GM18868 (cell line): Measurements from ENCODE around the gene CAPSL.
"Not testable (repeated sequence)": the region's sequence is repeated elsewhere in the genome, so short reads cannot be mapped to it uniquely, and the experiment has no call there.

Experiments used
- ATAC-seq: cut with Tn5 transposase; IDR thresholded peaks from one replicate; pipeline ENCODE4 v1.9.1; 2021; ENCODE audit warnings: mild to moderate bottlenecking, moderate library complexity; ENCODE audit not compliant: unreplicated experiment

CAPSL gene

DNA sequence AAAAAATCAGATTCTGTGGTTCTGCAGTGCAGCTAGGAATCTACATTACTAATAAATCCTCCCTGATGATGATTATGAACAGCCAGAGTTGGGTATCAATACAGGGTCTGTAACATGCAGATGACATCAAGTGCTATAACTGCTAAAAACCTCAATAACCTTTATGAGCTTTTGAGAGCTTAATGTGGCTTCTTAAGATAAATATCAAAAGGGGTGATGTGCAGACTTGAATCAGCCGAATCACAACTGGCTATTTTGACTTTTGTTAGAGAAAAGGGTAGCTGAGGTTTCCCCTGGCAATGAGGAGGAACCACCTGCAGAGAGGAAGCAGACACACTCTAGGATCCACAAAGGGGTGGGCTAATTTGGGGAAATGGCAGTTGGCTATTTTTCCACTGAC lies 30.2 kb downstream of the CAPSL start:
- no peak for ATAC-seq

DNA sequence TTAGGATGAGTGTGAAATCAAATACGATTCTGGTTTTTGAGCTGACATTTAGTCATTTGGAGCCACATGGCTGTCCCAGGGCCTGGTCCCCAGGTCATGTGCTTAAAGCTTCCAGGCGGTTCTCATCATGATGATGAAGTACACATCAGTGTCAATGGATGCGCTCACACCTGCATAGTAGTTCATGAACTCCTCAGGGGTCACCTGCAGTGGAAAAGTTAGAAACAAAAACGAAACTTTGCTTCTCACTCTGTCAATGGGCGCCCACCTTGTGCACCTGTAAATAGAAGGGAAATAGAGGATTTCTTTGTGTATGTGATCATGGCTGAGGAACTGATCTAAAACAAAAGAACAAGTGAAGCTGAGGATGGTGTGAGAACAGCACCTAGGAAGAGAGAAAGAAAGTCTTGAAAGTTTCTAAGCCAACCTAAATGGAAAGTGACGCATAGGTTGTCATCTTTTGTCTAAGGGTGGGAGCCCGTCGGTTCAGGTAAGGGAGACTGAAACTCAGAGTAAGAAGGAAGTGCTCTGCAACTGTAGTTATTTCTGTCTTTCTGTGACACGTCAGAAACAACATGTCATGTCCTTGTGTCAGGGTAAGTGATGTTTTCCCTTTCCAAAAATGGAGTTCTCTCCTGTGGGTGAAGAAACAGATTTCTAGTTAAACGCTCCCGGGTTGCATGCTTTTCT lies 33.8 kb downstream of the CAPSL start:
- ATAC-seq: peak; percentile 71

DNA sequence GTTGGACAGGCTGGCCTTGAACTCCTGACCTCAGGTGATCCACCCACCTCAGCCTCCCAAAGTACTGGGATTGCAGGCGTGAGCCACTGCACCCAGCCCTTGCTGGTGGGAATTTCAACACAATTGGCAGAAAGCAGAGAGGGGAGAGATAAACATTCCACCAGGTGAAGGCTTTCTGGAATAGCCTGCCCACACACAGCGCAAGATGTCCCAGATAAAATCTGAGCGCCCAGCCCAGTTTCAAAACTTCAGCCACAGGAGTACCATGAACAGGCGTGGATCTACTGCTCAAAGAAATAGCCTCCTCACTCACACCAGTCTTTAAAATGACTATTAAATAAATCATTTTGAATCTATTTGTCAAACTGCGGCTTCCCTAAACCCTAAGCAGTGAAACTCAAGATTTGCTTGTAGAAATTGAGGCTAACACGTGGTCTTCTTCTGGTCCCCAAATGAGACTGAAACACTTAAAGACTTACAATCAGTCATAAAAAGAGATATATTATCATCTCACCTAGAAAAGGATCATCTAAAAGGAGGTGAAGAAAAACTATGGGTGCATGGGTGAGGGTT lies 34.7 kb downstream of the CAPSL start:
- no peak for ATAC-seq

DNA sequence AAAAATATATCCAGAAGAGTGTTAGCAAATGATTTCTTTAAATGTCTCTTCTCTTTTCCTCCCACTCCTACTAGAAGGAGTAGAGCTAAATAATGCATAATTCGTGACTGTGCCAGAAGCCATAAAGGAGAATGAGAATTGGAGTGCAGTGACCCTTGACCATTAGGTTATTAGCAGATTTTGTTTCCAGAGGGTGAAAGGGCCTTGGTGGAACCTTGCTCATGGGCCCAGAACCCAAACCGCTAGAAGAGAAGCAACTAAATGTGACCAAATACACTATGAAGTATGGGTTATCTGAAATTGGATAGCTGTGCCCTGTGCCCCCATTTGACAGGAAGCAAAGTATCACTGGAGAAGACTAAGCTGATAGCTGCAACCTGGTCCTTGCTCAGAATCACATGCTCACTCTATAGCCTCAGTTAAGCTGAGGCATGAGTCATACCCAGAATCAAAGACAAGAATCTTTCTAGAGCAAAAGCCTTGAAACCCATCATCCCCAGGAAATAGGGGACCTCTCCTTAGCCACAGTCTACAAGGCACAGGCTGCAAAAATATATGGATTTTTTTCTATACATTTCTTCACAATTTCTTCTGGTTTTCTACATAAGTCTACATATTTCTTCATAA lies 36.3 kb downstream of the CAPSL start:
- peak; percentile 73 for ATAC-seq

DNA sequence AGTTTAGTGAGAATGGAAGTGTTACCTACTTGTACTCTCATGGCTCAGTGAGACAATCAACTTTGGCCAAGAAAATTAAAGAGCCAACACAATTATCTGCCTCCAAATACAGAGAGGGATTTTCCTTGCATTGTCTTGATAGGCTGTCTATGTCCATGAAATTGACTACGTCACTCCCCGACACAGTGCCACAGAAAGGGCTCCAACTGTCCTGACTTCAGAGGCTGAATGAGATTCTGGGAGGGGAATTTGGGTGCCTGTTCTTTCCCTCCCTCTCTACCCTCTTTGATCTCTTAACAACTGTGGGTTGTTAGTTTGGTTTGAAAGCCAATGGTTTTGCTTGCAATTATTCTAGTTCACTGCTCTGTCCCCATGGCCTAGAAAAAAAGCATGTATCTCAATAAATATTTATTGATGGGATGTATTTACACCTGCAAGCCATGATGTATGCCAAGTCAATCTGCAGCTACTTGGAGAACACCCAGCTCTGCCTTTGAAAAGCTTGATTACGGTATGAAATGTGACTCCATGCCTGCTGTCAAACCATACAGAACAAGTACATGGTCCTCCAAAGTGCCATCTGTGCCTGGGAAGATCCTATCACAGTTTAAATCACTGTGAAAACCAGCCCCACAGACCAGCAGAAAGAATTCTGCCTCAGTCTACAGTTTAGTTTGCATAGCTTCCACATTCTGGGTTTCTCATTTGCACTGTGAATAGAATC lies 37.3 kb downstream of the CAPSL start:
- ATAC-seq: no peak

DNA sequence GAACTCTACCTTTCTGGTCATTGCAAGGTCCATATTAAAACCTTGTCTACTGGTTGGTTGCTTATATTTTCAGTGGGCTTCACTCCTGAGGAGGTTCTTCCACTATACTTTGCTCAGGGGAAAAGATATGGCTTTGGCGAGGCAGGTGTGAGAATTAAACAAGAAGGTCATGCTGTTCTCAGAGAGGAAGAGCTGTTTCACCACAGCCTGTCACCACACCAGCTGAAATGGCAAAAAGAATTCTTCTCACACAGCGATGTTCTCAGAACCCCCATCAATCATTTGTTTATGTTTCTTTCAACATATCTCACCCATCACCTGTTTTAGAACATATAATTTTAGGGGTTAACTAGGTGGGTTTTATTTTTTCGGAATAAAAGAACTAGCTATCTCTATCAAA lies 38.6 kb downstream of the CAPSL start:
- ATAC-seq: peak; percentile 29

DNA sequence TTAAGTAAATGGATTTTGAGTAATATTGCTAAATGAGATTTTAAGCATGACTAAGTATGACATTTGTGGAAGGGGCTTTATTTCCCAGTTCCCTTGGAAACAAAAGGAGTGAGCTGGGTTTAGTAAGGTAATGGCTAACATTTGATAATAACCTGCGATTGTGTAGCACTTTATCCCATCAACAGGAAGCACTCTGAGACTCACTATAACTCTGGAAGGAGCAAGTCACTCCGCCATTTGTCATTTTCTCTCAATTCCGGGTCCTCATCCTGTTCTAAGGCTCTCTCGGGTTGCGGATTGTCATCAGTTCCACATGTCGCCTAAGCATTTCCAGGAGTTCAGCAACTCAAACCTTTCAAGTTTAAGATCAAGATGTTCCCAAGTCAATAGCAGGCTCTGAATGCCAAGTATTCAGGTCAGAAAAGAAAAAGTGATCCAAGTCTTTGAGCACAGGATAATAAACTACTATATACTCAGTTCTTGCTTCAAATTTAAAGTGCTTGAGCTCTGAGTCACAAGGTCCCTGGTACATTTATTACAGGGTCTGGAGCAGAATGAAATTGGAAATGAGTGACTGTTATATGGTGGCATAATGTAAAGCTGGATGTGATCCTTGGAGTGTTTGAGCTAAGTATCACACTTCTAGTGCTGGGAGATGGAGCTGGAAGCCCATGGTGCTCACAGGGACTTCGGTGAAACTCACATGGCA lies 39.3 kb downstream of the CAPSL start:
- no peak for ATAC-seq

DNA sequence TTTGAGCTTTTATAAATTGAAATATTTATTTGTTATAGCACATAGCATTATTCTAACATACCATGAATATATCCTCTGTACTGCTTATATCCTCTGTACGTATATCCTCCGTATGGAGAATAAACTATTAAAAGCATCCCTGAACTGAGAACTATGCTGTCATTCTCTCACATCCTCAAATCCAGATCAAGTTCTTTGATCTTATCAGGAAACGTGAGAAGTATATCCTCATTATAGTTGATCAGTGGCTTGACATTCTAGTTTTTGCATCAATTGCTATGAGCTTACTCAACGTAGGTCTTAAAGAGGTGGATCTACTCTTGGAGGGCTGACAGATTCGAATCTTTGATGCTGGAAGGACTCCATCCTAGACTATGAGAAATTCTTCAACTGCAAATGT lies 44.3 kb downstream of the CAPSL start:
- ATAC-seq: no peak

DNA sequence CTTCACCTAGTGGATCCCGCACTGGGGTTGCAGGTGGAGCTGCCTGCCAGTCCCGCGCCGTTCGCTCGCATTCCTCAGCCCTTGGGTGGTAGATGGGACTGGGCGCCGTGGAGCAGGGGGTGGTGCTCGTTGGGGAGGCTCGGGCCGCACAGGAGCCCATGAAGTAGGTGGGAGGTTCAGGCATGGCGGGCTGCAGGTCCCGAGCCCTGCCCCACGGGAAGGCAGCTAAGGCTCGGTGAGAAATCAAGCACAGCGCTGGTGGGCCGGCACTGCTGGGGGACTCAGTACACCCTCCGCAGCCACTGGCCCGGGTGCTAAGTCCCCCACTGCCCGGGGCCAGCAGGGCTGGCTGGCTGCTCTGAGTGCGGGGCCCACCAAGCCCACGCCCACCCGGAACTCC lies 45.6 kb downstream of the CAPSL start:
- not testable (repeated sequence) for ATAC-seq

DNA sequence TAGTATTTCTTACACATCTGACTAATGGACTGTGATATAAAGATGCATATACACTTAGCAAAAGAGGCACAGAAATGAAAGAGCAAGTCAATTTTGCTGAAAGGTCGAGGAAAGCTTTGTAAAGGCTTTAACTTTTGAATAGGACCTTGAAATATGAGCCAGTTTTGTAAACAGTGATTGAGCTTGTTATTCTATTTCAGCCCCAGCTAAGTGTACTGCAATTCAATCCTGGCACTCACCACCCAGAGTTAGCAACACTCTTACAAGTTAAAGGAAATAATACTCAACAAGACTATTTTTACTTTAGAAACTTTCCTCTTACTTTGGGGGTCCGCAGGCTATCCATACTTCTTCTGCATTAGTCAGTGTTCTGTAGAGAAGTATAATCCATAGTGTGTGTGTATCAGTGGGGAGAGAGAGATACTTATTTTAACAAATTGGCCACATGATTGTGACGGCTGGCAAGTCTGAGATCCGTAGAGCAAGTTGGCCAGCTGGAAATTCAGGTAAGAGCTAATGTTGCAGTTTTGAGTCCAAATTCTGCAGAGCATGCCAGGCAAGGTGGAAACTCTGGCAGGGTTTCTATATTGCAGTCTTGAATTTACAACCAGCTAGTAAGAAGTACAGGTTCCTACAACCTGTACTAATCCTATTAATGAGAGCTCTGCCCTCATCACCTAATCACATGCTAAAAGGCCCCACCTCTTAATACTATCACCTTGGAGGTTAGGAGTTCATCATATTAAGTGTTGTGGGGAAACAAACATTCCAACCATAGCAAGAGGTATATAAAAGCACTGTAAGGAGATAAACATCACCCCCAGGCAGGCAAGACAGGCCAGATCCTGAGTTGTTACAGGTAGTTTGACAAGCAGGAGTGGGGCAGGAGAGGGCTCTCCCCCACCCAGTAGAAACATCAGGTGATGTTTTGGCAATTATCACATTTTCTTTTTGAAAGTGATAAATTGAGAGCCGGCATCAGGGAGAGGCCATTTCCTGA lies 48.1 kb downstream of the CAPSL start:
- no peak for ATAC-seq

DNA sequence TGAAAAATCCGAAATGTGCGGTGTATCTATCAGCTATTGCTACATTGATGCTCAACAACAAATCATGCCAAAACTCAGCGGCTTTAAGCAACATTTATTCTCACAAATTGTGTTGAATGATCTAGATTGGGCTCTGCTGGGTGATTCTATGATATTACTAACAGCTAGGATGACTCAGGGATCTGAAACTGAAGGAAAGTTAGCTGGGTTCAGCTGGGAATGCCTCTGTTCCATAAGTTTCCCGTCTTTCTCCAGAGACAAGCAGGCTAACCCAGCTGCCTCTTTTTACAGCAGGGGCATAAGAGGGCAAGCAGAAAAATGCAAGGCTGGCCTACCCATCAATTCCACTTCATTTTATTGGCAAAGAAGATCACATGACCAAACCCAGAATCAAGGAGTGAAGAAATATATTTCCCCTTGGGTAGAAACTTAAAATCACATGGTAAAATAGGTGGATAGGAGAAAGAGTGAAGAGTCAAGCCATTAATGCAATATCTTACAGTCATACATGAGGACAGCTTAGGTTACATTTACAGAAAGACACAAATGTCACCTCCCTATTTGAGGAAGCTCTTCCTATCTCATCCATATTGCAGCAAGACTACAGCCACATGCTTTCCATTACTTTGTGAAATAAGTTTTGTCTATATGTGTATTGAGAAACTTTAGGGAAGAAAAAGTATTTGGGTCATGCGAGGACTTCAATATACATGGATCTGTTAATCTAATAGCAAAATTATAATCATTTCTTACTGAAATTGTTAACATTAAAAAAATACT lies 50.9 kb downstream of the CAPSL start:
- ATAC-seq: no peak

DNA sequence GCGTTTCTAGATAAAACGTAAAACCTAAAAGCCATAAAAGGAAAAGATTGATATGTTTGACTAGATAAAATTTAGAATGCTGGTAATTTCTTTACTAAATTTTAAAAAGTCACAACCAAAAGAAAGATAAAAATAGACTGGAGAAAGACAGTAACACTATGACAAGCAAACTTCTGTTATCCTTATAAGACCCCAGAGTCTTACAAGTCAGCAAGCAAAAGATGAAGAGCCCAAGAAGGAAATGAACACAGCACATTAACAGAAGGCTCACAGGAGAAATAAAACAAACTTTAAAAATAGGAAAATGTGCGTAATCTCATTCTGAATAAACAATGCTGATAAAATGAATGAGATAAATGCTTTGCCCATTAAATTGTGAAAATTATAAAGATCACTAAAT lies 52.0 kb downstream of the CAPSL start:
- no peak for ATAC-seq

DNA sequence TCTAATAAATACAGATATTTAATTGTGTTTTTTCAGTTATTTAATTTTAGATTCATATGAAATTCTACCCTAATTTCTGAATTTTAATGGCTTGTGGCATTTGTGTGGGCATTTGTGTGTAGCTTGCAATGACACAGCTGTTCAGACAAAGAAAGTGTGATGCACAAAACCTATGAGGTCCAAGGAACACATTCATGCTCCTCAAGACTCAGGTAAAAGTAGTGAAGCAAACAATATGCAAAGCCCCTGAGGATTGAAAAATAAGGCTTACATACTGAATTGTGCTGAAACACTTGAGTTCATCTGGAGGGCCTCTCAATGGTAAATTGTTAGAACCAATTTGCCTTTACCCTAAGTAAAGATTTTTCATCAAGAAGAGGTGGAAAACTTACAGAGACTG lies 53.6 kb downstream of the CAPSL start:
- ATAC-seq: peak; percentile 24

DNA sequence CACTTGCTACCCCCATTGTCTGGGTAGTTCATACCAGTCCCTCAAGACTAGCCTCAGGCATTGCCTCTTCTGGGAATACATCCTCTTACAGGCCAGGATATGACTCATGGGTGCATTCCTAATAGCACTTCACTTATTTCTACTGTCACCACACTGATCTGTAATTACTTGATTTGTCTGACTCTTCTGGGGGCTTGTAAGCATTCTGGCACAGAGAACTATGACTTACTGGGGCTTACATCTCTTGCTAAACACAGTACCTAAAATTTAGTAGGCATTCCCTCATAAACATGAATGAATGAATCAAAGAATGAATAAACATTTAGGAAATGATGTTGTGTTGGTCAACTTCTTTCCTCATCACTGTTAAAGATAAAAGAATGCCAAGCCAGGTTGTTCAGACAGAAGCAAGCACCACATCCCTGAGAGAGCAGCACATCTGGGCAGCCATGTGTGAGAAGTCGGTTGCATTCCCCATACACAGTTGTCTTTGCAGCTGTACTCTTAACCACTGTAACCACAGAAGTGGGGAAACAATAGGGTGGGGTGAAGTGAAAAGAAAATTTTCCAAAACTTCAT lies 54.1 kb downstream of the CAPSL start:
- peak; percentile 93 for ATAC-seq

DNA sequence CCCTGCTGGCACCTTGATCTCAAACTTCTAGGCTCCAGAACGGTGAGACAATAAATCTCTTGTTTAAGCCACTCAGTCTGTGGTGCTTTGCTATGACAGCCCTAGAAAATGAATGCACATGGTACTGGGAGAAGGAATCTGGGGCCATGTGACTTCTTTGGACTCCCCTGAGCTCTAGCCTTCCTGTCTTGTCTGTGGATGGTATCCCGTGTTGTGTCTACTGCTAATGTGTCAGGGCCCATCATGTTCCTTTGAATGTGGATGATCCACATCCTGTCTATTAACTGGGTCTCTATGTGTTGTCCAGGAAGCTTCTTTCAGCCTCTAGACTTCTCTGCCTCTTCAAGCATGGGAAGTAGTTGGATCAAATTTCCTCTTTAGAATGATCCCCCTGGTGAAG lies 56.7 kb downstream of the CAPSL start:
- no peak for ATAC-seq

DNA sequence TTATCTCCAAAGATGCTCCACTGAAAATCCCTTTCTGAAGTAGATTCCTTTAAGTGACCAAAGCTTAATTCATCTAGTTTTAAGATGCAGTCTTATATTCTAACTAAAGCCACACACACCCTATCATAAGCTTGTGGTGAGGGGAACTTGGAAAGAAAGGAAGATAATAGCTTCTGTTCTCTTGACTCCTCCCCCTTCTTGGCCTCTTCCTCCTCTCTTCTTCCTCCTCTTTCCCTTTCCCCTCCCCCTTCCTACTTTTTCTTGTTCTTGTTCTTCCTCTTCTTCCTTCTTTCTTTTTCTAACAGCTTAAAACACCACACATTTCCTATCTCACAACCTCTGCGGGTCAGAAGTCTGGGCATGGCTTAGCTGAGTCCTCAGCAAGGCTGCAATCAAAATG lies 58.3 kb downstream of the CAPSL start:
- ATAC-seq: no peak

DNA sequence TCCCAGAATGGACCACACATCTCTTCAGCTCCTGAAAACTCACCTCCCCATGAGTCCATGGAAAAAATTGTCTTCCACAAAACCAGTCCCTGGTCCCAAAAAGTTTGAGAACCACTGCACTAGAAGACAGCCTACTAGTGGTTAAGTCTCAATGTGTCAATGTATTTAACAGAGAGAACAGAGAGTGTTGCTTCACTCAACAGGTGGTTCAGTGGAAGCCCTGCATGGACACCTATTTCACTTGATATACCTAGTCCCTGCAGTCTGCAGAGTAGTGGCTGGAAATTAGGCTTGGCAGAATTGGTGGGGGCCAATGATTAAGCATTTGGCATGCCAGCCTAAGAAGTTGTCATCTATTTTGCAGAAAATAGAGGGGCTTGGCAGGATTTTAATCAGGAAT lies 58.8 kb downstream of the CAPSL start:
- ATAC-seq: no peak

DNA sequence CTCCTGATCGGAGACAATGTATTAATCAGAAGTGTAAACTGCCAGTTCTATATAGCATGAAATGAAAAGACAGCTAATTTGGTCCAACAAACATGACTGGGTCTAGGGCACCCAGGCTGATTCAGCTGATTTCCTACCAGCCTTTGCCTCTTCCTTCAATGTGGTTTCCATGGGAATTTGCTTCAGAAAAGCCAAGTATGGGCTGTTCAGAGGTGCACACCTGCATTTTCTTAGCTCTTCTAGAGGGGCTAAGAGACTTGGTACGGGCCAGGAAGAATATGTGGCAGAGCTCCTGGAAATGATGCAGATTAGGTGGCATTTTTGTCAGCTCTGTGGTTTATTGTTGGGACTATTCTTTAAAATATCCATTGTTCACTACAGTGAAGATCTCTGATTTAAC lies 59.3 kb downstream of the CAPSL start:
- ATAC-seq: no peak

DNA sequence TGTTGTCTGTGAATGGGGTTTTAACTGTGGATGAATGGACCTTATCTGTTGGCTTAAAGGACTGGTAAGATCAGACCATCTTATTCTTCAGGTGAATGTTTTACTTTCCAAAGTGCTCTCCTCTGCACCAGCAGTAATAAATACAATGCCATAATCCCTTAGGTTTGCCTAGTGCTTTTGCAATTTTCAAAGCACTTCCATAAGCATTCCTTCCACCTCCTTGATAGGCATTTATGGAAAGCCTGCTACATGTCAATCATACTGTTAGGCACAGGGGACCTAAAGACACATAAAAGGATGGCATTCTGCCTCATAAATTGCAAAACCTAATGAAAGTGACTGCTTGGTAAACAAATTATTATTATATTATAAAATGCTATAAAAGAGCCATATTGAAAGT lies 60.3 kb downstream of the CAPSL start:
- ATAC-seq: no peak
